ENCODE results near the gene C3orf22.

Gene C3orf22

DNA sequence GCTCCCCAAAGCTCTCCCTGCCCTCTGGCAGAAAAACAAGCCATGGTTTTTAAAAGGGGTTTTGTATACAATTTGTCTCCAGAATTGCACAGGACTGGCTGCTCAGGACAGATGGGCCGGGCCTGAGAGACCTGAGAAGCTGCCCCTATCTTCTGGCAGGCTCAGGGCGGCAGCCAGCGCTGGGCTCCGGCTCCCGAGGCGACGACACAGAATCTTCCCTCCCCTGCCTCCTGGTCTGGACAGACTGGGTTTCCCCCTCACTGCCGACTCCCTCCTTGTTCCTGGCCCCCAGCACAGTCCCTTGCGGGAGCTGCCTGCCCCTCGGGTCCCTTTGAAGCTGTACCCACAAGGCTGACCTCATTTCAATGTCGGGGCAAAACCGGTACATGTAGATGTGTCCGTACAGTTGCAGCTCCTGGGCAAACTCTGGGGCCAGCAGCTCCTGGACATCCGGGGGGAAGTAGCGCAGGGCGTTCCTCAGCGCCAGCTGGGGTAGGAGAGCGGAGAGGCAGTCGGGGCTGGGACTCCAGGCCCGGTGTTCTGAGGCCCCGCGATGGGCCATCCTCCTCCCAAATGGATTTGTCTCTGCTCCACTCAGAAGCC, 48.3 kb downstream of the C3orf22 start:
- DNase-seq = no peak

DNA sequence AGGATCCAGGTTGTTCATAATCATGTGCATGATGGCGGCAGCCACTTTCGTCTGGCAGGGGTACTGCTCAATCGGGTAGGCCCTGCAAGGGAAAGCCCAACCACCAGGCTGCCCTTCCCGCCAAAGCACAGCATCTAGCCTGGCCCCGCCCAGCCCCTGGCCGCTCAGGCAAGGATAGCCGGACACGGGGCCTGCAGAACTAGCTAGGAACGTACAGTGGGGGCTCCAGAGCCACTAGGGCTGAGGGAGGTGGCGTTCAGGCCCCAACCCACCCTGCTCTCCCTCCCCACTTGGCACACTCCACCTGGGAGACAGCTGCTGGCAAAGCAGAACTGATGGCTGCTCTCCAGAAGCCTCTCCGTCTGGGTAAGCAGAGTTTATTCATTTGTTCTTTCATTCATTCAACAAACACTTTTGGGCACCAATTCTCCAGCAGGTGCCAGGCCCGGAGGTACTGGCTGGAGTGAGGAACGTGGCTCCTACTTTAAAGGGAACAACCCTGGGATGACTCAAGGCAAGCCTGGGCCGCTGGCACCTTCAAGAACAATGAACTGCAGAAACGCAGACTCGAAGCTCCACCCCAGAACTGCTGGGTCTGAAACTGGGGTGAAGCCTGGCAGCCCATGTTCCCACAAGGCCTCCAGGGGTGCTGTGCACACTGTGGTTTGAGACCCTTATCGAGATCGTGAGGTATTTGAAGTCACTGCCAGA, 49.0 kb downstream of the C3orf22 start:
- no peak for DNase-seq

DNA sequence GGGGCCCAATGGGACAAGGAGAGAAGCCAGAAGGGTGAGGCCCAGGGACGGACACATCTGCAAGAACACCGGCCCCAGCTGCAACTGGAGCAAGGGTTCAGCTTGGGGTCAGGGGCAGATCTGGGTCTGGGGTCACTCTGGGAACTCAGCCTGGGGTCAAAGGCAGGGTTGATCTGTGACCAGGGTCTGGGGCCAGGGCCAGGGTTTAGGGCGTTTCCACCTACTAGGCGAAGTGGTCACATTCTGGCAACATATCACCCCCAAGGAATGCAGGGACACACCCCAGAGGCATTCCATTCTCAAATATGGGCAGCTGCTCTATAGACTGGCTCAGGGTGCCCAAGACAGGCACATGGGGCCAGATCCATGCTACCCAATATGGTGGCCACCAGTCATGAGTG, 50.2 kb downstream of the C3orf22 start:
- DNase-seq = no peak

- DNase-seq = no peak
These were observed 50.8 kb downstream of the C3orf22 start for GRCh38 chr3:126507886-126508285.

DNA sequence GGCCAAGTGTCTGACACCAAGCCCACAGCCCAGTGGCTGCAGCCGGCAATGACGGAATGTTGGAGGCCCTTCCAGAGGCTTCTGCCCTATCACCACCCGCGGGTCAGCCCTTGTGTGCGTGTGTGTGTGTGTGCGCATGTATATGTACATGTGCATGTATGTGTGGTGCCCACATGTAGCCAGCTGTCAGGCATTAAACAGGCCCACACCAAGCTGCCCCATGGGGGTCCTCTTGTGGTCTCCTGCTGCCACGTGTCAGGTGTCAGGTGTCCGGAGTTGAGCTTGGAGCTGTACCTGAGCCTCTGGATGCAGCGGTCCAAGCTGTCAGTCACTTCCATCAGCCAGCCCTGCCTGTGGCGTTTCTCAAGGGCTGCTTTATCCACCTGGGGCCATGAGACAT, 55.0 kb downstream of the C3orf22 start:
- no peak for DNase-seq

DNA sequence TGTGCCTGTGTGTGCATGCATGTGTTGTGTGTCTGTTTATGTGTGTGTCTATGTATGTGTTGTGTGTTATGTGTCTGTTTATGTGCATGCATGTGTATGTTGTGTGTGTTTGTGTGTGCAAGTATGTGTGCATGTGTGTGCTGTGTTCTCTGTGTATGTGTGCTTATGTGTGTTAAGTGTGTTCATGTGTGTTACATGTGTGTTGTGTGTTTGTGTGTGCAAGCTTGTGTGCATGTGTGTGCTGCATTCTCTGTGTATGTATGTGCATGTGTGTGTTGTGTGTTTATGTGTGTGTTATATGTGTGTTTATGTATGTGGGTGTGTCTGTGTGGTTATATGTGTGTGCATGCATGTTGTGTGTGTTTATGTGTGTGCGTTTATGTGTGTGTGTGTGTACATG, 56.1 kb downstream of the C3orf22 start:
- DNase-seq = no peak

DNA sequence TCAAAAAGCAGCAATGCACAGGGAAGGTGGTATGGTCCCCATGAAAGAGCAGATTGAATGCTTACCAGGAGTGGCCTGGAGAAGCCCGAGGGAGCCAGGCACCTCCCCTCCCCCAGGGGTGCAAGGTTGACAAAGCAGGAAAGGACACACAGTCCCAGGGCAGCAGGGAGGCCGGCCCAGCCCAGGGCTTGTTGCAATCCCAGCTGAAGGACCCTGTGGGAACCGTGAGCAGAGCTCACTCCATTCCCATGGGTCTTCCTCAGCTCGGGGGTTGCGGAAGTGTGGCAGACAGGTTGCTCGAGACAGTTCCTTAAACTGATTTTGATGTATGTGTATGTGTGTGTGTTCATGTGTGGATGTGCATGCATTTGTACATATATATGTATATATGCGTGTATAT, 57.0 kb downstream of the C3orf22 start:
- no peak for DNase-seq

- no peak for DNase-seq
These were observed 57.7 kb downstream of the C3orf22 start for GRCh38 chr3:126501054-126501453.

GRCh38 chr3:126500016-126500415, 58.7 kb downstream of the C3orf22 start:
- DNase-seq = no peak

Data from activated CD4-positive, alpha-beta T cell treated with anti-CD3 and anti-CD28 coated beads, Interleukin-2, amount 50 U/mL, for 16 hours (primary cell).